Upper lobe of left lung (tissue), 4 donors: ENCODE results near the gene LARGE1.

Experiments used
- EP300 ChIP-seq, 4 donors: sonication (generic); formaldehyde crosslinking; IDR thresholded peaks; one replicate each; pipeline ENCODE4 v1.5.1; 2017; ENCODE audit warnings: antibody characterized with exemption in 4 of 4, control low read depth in 2 of 4
- POLR2A ChIP-seq, 4 donors: fragments of 450-650 bp; IDR thresholded peaks; one replicate each; pipeline ENCODE4 v1.5.1; 2016 to 2017; ENCODE audit warnings: antibody characterized with exemption in 4 of 4, mild to moderate bottlenecking in 2 of 4
- POLR2AphosphoS5 ChIP-seq, 2 donors: sonication (generic); formaldehyde crosslinking; IDR thresholded peaks; one replicate each; pipeline ENCODE4 v1.5.1; 2017; ENCODE audit warnings: antibody characterized with exemption in 2 of 2
- TF ChIP-seq, protein P1 (sequence below), 6 experiments: fragments of 450-650 bp in 4 of 6; fragments of 200-600 bp in 2 of 6; sonication (generic) in 2 of 6; IDR thresholded peaks; one replicate each; pipeline ENCODE4 v1.5.1; 2016 to 2019; ENCODE audit warnings: antibody characterized with exemption in 6 of 6

DNA sequence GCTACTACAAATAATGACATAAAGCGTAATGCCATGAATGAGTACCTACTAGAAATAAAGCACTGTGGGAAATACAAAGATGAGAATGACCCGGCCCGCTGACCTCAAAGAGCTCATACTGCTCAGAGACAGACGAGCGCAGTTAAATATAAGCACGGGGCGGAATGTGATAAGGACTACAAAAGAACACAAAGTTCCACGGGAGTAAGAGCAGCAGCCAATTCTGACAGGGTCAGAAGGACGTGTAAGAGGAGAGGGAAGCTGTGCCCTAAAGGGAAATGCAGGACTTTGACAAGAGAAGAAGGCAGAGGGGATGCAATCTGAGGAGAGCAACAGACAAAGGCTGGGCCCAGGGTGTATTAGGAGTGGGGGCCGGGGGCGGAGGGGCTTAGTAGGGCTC, 314.6 kb downstream of the LARGE1 start:
- TF ChIP-seq, protein P1, sequence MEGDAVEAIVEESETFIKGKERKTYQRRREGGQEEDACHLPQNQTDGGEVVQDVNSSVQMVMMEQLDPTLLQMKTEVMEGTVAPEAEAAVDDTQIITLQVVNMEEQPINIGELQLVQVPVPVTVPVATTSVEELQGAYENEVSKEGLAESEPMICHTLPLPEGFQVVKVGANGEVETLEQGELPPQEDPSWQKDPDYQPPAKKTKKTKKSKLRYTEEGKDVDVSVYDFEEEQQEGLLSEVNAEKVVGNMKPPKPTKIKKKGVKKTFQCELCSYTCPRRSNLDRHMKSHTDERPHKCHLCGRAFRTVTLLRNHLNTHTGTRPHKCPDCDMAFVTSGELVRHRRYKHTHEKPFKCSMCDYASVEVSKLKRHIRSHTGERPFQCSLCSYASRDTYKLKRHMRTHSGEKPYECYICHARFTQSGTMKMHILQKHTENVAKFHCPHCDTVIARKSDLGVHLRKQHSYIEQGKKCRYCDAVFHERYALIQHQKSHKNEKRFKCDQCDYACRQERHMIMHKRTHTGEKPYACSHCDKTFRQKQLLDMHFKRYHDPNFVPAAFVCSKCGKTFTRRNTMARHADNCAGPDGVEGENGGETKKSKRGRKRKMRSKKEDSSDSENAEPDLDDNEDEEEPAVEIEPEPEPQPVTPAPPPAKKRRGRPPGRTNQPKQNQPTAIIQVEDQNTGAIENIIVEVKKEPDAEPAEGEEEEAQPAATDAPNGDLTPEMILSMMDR (IDR thresholded peaks at IDR 0.05) = no peak
- TF ChIP-seq POLR2A (IDR thresholded peaks at IDR 0.05) (no peak), POLR2AphosphoS5 (IDR thresholded peaks at IDR 0.05) (no peak), EP300 (IDR thresholded peaks at IDR 0.05) (peak in 2 of 4 donors; percentile 55 to 78)
